DMS53 treated with DMSO at 0.1 percent for 48 hours (cell line): Measurements from ENCODE around the gene RAB37.

Experiments
- DNase-seq: peaks from one replicate; lab custom pipeline; 2025; ENCODE audit not compliant: unreplicated experiment; lab: John Stamatoyannopoulos, UW

Gene RAB37, protein sequence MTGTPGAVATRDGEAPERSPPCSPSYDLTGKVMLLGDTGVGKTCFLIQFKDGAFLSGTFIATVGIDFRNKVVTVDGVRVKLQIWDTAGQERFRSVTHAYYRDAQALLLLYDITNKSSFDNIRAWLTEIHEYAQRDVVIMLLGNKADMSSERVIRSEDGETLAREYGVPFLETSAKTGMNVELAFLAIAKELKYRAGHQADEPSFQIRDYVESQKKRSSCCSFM

DNA sequence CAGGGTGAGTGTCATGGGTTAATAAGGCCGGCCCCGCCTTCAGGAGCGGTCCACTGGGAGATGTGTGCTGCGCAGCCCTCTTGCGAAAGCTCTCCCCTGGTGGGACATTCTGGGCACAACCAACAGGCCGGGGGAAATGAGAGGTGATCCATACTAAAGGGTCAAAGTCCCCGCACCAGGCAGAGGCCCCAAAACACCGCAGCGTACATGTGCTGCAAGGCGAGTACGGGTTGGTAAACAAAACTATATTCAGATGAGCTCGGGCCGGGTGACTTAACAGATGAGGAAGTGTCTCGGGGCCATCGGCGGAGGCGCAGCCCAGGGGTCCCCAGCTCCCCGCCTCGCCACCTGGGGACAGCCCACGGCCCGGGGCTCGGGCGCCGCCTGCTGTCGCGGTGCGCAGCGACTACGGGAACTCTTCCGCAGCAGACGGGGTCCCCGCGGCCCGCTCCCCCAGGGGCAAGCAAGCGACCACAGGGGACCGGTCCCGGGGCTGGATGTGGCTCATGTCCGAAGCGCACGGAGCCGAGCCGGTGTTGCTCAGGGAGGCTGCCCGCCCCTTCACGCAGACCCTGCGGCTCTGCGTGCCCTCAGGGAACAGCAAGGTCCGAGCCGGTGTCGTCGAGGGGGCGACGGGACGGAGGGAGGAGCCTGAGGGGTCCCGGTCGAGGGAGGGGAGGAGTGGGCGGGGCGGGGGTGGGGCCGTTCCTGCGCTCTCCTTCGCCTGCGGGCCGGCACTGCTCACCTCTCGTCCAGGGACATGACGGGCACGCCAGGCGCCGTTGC, at the start of gene RAB37:
Gene RAB37 (plus strand): TSS at position 744 of the 786 bp plus-strand sequence. CDS start 17 bp downstream, at position 761.
- DNase-seq, result peak; percentile 60

DNA sequence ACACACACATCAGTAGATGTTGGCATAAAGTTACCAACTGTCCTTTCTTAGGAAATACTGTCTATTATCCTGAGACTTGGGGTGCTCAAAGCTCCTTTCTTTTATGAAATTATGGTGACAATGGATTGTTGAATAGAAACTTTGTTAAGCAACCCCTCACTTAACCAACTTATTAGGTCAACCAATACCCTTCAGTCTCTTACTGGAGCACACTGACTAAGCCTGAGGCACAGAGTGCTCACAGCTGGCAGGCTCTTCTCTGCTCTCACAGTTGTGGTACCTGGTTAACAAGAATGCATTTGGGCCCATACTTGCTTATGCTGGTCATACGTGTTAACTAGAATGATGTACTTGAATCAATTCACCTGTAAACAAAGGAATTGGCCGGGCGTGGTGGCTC, 49.2 kb upstream of the RAB37 start:
- no peak for DNase-seq

DNA sequence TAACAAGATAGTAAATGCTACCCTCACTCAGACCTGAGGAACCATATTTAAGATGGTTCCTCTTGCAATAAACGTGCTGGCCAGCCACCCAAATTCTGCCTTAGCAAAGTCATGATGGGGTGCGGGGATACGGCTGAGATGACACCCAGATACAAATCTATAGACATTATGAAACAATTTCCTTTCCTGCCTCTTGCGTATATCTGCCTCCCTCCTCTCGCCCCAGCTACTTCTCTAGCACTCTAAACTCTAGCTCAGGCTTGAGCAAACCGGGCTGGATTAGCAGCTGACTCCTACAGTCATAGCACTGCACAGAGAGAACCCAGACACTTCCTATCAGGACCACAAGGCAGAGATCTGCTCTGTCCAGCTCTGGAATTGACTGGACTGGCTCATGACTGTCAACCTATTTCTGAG, 46.6 kb upstream of the RAB37 start:
- DNase-seq, result no peak

DNA sequence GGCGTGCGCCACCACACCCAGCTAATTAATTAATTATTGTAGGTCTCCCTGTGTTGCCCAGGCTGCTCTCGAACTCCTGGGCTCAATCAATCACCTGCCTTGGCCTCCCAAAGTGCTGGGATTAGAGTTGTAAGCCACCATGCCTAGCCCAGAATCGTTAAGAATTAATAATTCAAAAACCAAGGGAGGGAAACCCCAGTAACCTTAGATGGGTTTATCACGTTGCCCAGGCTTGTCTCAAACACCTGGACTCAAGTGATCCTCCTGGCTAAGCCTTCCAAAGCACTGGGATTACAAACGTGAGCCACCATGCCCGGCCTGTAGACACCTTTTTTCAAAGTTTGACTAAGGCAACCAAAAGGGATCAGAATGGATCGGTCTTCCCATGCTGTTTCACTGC, 45.9 kb upstream of the RAB37 start:
- DNase-seq, result no peak

DNA sequence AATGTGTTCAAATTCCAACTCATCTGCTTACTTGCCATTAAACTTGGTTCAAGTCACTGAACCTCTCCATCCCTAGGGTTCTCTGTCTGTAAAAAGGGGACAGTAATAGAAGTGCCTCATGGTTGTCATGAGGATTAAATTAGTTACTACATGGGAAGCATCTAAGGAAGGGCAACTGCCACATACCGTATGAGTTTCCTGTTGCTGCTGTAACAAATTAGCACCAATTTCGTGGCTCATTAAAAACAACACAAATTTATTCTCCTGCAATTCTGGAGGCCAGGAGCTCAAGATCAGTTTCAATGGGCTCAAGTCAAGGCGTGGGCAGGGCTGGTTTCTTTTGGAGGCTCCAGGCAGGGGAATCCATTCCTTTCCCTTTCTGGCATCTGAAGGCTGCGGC, 43.0 kb upstream of the RAB37 start:
- no peak for DNase-seq

DNA sequence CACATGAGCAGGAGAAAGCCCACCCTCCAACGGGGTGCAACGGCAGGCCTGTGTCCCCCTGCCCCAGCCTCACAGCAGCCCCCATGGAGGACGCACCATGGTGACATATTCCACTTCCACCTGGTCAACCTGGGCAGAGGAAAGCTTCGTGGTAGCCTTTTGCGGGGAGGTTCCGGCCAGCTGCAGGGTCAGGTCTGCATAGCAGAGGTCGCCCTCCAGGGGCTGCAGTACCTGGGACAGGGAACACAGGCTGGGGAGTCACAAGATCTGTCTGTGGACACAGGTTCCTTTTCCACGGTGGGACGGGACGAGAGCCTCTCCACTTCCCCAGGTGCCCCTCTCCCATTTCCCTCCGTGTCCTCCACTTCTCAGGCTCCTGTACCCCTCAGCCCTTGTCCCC, 41.4 kb upstream of the RAB37 start:
- DNase-seq, result no peak

DNA sequence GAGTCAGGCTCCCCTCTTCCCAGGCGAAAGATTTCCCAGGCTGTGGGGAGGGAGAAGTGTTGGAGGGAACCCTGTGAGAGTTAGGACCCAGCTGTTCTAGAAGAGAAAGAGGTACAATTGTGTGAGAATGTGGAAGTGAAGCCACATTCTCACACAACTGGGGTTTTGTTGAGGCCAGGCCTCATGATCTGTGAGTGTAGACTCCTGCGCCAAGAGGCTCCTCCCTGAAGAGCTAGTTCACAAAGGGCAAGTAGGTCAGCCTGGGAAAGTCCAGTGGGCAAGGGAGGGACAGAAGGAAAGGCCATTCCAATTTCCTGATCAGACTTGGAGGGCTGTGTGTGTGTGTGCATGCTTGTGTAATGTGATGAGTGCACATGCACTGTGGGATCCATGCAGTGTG, 39.5 kb upstream of the RAB37 start:
- DNase-seq, result no peak

DNA sequence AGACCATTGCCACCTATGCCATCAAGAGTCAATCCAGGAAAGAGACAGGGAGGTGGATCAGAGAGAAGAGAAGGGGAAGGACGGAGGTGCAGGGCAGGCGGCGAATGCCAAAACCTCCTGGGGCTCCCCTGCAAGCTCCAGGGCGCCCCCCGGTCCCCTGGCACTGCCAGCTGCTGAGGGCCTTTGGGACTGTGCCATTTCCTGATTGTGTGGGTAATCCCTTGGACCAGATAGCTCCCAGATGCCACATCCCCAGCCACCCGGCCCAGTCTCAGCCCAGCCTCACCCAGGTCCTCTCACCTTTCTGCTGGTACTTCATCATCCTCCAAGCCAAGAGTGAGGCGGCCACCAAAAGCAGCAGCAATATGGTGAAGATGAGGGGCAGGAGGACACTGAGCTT, 39.0 kb upstream of the RAB37 start:
- no peak for DNase-seq

DNA sequence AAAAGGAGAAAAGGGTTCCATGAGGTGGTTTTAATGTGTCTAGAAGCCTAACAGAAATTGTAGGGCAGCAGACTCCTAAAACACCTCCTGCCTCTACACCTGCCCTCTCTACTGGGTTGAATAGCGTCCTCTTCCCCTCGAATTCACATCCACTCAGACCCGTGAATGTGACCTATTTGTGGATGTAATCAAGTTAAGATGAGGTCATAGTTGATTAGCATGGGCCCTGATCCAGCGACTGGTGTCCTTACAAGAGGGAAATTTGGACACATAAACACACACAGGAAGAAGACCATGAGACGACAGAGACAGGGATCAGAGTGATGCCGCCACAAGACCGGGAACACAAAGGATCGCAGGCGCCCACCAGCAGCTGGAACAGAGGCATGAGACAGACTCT, 37.8 kb upstream of the RAB37 start:
- no peak for DNase-seq

DNA sequence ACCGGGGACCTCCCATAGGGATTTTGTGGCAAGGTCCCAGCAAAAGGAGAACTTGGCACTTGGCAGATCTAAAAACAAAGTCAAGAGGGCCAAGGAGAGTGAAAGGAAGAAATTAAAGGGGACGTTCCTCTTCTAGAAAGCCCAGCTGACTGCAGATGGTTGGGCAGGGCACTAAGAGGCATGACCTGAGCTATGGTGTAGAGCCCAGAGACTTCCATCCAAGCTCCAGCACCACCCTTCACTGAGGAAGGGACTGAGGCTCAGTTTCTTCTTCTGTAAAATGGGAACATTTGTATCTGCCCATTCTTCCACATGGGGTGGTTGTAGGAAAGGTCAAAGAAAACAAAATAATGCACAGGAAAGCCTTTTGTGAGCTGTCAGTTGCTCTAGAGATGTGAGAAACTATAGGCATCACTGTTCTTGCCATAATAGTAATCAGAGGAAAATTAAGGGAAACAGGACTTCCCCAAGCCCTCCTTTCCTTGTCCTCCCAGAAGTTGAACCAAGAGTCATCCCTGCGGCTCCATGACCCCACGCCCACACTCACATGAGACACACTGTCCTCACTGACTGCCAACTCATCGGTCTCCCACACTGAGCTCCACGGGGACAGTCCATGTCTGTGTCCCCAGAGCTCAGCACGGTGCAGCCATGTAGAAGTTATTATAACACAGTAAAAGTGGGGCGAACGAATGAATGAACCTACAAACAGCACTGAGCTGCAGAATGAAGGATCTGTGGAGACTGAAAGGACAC, 34.8 kb upstream of the RAB37 start:
- no peak for DNase-seq

DNA sequence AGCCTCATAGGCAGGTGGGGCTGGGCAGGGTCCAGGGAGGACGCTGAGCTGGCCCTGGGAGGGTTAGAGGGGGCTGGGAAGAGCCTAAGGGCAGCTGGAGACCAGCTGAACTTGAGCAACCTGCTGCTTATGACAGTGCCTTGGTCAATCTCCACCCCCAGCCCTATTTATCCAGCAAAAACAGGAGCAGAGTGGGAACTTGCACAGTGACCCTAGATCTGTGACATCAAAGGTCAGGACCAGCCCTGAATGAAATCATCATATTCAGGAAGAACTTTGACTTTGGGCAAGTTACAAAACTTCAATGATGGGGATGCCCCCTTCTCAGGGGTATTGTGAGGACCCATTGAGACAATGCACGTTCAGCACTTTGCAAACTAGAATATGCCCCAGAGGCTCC, 33.7 kb upstream of the RAB37 start:
- DNase-seq, result no peak

DNA sequence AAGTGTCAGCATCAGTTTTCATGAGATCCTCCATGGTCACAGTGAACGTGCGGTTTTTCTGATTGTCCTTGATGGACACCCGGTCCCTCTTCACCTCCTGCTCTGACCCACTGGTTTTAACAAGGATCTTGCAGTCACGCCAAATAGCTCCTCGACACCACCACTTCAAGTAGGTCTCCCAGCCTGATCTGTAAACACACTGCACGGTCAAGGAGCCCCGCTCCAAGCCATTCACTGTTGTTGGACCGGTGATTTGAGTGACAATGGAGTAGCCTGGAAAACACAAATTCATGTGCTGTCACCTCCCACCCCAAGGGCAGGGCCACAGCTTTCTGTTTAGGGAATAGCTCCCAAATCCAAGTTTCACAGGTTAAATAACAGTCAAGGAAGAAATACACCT, 32.5 kb upstream of the RAB37 start:
- no peak for DNase-seq

DNA sequence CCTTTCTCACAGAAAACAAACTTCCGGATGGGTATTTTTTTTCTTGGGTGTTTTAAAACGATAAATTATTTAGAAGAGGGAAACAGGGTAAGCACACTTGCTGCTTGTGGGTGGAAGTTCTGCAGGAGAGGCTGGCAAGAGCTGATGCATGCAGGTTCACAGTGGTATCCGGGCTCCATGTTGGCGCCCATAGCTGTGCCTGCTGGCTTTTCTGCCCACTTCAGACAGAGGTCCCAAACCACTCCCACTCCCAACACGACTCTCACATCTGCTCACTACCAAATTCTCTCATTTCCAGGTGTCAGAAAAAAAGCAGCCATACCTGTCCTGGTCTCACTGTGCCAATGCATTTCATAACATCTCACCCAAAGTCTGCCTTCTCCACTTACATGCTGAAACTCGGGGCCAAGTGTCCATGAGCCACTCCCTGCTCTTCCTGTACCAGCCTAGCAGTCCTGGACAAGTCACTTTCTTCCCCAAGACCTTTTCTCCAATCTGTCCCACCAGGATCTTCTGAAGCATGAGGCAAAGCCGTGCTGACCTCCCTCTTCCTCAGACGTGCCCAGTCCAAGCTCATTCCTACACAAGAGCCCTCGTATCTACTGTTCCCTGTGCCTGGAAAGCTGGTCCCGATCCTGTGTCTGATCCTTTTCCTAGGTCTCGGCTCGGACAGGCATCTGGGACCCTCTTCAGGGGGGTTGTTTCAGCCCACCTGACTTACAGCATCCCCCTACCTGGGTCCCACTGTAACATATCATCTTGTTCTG, 25.8 kb upstream of the RAB37 start:
- no peak for DNase-seq

DNA sequence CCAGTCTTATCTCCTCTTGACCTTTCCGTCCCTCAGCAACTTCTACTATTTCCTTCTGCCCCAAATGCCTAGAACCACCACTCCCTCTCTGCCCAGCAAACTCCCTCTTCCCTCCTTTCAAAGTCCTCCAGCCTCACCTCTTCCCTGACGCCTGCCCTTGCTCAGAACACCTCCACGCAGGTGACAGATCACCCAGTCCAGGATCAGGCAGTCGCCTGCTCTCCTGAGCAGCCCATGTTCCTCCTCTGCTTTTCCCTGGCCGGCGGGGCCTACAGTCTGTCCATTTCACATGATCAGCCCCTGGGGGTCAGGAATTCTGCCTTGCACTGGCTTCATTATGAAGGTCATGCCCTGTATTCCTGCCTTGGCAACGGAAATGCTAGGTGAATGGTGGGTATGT, 24.8 kb upstream of the RAB37 start:
- DNase-seq, result no peak

DNA sequence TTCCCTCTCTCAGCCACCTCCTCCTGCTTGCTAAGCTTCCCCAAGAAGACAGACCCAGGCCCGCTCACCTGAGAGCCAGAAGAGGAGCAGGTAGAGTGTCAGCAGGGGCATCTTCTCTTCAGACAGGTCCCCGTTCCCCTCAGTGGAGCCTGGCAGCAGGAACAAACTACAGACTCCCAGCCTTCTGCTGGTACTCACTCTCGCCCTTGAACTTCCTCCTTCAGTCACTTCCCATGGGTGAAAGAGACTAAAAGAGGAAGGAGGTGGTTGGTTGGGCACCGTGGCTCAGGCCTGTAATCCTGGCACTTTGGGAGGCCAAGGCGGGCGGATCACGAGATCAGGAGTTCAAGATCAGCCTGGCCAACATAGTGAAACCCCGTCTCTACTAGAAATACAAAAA, 24.3 kb upstream of the RAB37 start, which contains the start of gene CD300LF:
Gene CD300LF (minus strand): TSS at position 168 of the 400 bp plus-strand sequence. CDS start 57 bp downstream, at position 111.
- no peak for DNase-seq

DNA sequence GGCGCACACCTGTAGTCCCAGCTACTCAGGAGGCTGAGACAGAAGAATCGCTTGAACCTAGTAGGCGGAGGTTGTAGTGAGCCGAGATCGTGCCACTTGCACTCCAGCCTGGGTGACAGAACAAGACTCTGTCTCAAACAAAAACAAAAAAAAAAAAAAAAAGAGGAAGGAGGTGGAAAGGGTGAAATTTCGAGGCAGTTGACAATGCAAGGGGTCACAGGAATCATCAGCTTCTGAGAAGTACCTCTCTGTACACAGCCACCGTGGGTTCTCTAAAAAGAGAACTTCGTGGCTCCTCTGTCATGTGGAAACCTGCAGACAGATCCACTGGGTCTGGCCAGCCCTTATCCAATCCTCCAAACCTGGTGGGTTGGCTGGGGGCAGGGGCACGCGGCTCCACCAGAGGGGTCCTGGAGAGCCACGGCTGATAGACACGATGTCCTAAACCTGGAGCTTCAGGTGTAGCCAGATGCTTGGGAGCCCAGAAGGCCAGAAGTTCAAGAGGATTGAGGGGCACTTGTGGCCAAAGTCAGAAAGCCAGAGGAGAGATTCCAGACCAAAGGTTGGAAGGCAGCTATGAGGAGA, 23.8 kb upstream of the RAB37 start:
- DNase-seq, result no peak

DNA sequence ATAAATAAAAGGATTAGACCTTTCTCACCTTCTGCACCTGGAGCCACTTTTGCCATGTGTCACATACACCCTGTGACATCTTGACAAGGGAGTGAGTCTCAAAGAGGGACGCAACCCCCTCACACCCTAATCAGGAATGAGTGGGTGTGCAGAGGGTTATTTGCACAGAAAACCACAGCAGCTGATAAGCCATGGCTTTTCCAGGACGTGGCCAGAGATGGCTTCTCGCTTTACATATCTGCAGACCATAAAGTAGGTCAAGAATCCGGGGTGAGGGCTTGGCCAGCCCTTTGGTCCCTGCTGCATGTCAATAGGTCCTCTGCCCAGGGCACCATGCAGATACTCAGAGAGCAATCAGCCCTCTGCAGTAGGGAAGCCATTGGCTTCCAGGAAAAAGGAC, 21.9 kb upstream of the RAB37 start:
- no peak for DNase-seq

DNA sequence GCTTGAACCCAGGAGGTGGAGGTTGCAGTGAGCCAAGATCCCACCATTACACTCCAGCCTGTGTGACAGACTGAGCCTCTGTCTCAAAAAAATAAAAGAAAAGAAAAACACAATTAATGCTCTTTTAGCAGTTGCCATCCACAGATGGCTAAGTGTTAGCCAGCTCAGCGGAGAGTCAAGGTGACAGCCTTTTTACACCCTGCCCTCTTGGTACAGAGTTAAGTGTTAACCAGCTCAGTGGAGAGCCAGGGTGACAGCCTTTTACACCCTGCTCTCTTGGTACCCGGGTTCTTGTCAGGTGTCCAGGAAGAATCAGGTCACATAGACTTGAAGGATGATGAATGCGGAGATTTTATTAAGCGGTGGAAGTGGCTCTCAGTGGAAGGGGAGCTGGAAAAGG, 16.6 kb upstream of the RAB37 start:
- DNase-seq, result no peak

DNA sequence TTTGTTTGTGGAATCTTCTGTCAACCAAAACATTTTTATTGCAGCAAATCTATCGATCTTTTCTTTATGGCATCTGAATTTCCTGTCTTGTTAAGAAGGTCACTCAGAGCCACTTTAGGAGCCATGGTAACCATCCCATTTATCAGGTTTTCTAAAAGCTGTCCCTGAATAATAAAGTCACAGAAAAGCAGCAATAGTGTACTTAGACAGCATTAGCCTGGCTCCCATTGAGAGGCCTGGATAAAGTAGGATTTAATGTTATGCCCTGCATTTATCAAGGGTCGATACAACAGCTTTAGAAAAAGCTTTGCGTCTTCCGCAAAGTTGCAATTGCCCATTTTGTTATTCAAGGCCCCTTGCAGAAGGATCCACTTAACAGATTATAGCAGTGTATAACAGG, 14.3 kb upstream of the RAB37 start:
- no peak for DNase-seq

DNA sequence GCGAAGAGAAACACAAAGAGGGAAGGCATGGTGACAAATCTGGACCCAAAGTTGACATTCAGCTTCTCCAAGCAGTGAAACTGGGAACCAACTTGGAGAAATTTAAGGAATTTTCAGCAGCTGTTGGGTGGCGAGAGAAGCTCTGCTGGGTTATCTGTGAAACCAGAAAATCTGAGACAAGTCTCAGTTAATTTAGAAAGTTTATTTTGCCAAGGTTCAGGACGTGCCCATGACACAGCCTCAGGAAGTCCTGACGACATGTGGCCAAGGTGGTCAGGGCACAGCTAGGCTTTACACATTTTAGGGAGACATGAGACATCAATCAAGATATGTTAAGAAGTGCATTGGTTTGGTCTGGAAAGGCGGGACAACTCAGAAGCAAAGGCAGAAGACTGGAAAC, 13.2 kb upstream of the RAB37 start:
- DNase-seq, result no peak

DNA sequence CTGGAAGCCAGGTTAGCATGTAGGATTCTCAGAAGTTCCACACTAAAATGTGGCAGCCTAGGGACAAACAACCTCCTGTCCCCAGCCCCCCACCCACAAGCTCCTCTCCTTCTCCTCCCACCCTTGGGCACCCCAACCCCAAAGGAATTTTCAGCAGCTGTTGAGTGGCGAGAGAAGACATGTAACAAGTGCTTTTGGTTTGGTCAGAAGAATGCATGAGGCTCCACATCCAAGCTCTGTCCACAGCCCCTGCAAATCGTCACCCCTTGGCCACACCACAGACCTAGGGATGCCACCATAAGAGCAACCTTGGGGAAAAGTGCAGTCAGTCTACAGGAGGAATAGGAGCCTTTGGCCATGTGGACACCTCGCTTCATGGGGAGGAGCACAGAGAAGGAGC, 11.9 kb upstream of the RAB37 start:
- no peak for DNase-seq
